Measurements from ENCODE around the gene ZDHHC3.
"Not testable (repeated sequence)": the region's sequence is repeated elsewhere in the genome, so short reads cannot be mapped to it uniquely, and the experiment has no call there.

Gene ZDHHC3

DNA sequence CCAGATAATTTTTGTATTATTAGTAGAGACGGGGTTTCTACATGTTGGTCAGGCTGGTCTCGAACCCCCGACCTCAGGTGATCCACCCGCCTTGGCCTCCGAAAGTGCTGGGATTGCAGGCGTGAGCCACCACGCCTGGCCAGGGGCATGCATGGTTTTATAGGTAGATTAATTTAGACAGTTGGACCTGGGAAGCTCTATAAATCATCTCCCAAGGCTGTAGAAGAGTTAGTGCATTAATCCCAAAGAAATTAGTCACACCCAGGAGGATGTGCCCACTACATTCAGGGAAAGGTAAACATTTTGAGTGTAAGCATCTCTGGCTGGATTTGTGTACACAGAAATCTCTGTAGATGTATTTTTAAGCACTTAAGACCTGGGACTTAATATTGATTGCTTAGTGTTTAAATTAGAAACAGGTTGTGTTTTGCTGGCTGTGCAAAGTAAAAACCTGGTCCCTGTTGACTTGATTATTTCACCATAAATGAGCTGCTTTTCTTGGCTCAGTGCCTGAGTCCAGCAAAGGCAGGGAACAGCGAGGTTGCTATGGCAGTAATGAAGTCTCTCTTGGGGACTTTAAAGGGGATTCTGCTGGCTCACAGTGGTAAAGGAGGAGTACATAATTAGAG is 19.3 kb upstream of the ZDHHC3 start:
- no peak for DNase-seq (ENCODE audit: low spot score)

DNA sequence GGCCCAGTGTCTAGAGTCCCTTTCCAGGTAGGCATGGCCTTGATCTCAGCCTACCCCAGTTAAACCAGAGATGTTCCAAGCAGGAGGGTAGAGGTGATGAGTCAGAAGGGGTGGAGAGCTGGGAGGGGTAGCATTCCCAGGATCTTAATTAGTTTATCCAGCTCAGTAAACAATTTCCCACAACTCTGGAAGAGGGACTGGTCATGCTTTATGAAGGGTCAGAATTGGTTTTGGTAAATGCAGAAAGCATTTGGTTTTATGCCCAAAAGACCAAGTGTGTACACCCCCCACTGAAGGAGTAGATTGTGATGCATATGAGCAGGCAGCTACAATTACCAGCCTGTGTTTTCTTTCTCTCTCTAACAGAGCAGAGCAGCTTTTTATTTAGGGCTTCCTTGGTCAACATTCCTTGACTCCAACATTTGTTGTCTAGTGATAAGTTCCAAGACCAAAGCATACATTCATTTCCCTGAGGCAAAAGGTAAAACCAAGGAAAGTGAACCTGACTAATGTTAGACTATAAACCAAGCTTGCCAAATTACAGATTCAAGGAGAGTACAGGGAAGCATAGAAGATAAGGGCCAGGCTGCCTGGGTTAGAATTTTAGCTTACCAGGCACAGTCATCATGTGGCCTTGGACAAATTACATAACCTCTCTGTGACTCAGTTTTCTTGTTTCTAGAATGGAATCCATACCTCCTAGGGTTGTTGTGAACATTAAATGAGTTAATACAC is 17.7 kb upstream of the ZDHHC3 start:
- no peak for DNase-seq (ENCODE audit: low spot score)

DNA sequence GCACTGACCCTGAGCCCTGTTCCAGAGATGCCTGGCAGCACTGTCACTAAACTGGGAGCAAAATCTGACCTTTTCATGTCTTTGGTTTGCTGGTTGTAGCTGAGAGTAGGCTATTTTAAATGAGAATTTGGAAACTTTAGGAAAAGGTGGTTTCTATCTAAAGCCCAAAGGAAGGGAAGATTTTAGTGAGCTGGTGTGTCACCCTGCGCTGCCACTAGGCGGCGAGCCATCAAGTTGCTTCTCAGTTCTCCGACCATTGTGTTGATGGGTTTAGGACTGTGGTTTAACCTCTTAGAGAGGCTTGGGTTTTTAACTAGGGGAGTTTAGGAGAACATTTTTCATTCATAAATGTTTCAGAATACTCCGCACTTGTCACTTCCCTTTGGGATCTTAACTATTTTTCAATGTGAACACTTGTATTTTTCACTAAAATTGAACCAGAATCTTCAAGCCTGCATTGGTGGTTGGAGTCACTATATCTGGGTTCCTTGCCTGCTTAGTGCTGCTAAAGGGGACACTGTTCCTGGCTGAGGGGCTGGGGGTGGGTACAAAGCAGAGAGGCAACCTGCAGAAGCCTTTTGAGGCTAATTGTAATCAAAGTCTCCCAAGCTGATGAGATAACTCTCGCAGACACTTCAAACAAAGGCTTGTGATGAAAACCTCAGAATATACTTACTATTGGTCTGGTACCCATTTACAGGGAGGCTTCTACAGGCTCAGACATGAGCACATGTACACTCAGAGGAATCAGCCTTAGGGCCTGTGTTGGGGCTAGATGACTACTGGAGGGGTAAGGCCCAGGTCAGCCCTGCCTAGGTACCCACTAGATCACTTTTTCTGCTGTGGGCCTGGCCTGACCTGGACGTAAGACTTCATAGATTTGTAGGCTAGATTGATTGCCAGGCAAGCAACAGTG is 16.8 kb upstream of the ZDHHC3 start:
- no peak for DNase-seq (ENCODE audit: low spot score)

DNA sequence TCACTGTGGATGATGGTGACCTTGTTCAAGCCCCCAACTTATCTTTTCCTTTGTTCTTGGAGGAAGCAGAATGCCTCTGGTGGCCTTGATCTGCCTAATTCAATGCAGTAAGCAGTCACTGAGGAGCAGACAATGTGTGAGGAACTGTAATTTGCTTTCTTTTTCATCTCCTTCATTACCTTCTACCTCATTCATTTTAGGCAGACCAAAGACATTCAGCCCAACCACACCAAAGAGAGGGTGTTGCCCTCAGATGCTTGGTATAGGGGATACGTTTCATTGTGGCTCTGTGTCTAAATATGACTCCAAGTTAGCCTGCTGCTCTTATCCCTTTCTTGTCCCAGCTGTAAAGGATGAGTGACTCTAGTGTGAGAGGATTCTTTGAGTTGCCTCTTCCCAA is 15.4 kb upstream of the ZDHHC3 start:
- no peak for DNase-seq (ENCODE audit: low spot score)

DNA sequence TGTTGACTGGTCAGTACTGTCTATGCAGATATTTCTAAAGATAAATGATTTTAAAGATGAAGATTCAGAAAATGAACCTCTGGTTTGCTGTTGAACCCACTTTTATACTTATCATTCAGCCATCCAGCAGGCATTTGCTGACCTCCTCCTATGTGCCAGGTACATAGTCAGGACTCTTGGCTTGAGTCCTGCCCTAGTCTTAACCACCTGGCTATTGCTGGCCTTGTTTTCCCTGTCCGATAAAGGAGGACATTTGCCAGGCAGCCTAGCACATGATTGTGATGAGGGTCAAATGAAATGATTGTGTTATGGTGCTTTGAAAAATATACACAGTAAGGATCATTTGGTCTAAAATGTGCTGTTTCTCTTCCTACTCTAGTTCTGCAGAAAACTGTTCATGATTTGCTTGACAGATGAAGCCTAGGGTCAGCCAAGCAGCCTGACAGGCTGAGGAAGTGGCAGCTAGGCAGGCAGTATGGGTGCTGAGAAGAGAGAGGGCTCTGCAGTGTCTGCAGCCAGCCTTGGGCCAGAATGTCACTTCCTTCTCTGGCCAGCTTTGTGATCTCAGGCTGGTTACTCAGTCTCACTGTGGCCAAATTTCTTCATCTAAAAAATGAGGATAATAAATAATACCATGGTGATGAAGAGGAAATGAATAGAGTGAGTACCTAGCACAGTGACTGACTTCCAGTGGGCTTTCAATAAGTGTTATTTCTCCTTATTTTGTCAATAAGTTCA is 13.8 kb upstream of the ZDHHC3 start:
- DNase-seq (ENCODE audit: low spot score): peak; percentile 13

DNA sequence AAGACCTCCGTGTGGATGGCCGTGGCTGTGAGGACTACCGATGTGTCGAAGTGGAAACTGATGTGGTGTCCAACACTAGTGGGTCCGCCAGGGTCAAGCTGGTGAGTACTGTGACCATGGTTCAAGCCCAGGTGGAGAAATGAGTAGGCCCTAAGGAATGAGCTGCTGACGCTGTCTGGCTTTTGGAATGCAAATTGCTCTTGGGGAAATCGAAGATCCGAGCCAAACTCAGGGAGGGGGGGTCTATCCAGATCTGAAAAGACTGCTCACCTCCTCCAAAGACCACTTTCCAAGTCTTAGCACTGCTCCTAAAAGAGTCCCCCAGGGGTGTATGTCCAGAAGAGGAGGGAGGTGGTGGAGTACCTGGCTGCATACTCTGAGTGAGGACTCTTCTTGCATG is 13.2 kb upstream of the ZDHHC3 start:
- no peak for DNase-seq (ENCODE audit: low spot score)

DNA sequence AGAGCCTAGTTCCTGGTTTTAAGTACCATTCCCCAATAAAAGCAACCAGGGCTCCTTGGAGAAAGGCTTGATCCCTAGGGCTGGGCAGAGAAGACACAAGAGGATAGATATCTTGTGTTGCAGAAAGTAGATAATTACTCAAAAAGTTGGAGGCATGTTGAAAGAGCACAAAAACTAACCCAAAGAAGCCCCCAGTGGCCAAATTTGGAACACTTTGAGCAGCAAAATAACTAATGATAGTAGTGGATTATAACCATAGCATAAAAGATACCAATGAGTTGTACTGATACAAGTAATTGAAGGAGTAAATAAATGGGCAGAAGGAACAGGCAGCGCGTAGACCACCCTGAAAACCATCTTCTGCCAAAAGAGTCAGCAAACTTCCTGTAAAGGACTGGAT is 12.1 kb upstream of the ZDHHC3 start:
- no peak for DNase-seq (ENCODE audit: low spot score)

DNA sequence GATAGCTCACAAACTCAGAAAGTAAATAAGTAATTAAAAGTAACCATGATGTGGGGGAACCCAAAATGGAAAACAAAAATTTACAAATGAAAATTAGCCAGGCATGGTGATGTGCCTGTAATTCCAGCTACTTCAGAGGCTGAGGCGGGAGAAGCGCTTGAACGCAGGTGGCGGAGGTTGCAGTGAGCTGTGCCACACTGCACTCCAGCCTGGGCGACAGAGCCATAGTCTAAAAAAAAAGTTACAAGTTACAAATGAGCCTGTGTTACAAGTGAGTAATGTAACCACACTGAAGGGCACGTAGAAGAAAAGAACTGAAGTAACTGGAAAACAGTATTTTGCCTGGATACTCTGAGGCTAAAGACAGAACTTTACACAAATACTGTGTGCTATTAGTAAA is 11.4 kb upstream of the ZDHHC3 start:
- DNase-seq (ENCODE audit: low spot score): no peak

DNA sequence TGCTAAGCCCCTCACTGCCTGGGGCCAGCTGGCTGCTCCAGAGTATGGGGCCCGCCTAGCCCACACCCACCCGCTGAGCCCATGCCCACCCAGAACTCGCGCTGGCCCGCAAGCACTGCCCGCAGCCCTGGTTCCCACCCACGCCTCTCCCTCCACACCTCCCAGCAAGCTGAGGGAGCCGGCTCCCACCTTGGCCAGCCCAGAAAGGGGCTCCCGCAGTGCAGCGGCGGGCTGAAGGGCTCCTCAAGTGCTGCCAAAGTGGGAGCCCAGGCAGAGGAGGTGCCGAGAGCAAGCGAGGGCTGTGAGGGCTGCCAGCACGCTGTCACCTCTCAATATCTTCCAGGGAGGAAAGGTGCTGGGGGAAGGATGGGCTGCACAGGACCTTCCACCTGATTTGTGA is 10.4 kb upstream of the ZDHHC3 start:
- DNase-seq (ENCODE audit: low spot score): not testable (repeated sequence)

DNA sequence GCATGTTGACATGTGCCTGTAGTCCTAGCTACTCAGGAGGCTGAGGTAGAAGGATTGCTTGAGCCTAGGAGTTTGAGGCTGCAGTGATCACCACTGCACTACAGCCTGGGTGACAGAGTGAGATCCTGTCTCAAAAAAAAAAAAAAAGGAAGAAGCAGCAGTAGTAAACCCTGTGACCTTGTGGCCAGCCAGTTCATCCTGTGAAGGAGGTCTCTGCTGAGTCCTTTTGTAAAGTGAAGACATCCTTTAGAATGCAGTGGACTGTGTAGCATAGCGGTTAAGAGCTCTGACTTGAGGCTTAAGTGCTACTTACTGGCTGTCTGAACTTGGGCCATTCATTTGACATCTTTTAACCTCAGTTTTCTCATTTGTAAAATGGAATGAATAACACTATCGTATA is 8.4 kb upstream of the ZDHHC3 start:
- DNase-seq (ENCODE audit: low spot score): no peak

DNA sequence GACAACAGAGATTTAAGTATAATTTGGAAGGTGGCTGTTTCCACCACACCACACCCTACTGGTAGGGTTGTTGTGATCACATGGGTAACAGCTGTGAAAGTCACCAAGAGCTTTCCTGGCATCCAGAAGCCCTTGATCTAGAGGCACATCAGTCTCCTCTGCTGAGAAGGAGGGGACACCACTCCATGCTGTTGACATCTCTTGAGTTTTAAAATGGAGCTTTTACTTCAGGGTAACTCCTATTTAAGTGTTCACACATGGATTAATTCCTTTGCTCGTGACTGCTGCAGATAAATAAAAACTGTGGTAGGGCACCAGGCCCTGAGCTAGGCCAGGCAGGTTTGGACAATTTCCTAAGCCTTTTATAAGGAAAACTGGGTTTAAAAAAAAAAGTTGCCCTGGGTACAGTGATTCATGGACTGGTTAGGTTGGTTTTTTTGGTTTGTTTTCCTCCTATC is 7.5 kb upstream of the ZDHHC3 start:
- DNase-seq (ENCODE audit: low spot score): no peak

DNA sequence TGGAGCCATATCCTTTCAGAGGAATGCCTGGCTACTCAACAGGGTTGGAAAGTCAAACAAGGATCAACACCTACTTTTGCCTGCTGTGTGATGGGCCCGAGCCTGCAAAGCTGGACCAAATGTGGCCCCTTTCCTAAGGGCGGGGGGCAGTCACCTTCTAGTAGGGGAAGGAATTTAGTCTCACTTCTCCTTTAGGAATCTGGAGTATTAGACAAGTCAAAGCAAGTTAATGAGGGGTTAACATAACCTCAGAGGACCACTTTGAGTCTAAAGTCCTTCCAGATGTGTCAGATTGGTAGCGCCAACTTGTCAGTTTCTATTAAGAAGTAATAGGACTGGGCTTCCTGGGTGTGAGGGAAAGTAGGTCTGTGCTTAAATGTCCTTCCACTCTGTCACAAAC is 6.8 kb upstream of the ZDHHC3 start:
- DNase-seq (ENCODE audit: low spot score): no peak

DNA sequence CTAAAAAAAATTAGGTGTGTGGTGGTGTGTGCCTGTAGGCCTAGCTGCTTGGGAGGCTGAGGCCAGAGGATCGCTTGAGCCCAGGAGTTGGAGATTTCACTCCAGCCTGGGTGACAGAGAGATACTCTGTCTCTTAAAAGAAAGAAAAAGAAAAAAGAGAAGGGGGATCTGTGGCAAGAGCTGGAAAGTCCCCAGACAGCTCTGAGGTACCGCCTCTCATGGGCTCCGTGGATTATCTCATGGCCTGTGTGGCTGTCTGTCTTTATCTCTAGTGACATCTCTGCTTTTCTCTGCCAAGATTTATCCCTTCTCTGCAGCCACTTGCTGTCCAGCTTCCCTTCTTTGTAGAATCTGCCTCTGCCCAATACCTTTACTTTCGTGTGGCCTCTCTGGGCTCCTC is 5.8 kb upstream of the ZDHHC3 start:
- DNase-seq (ENCODE audit: low spot score): no peak

DNA sequence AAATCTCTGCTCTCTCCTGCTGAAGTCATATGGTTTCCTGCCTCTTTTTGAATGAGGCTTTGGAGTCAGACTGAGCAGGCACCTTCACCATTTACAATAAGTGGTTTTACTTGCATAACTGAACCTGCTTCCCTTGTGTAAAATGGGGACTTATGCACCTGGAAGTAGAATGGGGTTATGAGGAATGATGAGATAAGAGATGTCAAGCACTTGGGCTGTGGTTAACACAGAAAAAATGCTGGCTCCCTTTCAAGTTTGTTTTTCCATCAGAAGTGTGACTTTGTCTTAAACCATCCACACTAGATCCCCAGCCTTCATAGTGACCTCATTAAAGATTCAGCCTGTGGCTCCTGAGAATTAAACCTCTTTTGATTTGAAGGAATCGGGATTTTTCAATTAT is 5.2 kb upstream of the ZDHHC3 start:
- no peak for DNase-seq (ENCODE audit: low spot score)

DNA sequence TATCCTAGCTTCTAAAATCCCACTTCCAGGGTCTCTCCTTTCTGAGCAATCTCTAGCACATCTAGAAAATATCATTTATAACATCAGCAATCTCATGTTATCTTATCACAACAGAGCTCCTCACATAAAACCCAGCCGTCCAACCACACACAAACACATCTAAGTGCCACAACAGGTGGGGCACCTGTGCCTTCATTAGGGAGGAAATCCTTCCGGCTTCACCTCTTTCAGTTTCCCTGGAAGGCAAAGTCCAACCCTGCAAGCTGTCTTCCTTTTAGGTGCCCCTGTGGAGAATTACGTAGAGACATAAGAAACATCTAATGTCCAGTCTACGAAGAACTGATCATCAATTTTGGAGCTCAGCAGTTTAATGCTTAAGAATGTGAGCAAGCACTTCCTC is 1.6 kb downstream of the ZDHHC3 start:
- no peak for DNase-seq (ENCODE audit: low spot score)

DNA sequence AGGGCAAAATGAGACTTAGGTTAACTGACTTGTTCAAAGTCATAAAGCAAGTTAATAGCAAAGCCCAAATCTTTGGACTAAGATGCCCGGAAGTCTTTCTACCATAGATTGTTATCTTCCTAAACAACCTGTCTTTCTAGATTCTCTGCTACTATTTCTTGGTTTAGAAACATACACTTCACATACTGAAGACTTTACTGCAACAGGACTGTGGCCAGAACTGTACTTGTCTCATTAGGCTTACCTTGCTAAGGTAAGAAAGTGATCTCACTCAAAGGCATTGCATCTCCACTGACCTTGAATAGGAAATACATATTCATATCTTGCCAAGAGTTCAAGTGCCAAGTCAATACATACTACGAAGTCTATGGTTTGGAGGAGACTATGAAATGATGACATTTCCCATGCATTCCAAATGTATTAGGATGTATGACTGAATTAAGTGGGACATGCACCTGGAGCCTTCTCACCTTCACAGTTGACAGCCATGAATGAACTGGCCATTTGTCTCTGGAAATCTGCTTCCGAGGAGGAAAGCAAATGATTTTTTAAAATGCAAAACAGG is 5.0 kb downstream of the ZDHHC3 start:
- DNase-seq (ENCODE audit: low spot score): no peak

DNA sequence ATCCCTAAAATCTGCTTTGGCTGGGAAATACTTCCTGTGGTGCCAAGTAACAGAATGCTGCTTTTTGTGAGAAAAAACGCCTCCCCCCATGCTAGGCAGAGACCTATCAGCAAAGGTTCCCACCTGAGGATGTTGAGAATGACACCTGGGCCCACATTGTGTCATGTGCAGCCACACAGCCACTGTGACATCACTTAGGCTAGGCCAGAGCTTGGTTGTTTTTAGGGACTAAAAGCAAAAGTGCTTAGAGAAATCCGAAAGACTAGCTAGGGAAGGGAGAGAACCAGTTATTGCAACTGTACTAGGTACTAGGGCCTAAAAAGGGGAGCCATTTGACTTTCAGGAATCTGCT is 6.2 kb downstream of the ZDHHC3 start:
- no peak for DNase-seq (ENCODE audit: low spot score)

DNA sequence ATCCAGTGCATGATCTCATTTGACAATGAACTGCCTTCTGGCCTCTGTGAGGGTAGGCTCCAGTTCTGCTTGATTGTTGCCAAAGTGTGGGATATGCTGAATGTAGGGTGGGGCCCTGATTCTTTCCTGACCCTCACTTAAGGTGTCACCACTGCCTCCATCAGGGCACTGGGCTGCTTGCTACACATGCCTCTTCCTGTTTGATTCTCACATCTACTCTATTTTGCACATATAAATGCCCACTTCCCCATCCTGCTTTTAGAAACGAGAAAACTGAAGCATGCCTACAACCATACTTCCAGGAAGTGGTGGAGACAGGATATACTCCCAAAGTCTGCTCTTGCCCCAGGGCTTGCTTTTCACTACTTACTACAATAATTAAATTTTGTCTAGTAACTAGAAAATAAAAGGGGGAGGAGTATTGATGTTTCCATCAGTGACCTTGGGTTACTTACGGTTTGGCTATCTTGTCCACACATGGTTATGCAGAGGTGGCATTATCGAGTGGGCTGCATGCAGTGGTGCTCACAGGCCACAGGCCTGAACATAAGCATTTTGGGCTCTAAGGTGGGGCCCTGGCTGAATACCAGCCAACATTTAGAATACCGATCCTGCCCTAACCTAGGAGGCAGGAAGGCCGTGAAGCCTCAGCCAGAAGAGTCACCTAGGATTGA is 6.7 kb downstream of the ZDHHC3 start:
- peak; percentile 13 for DNase-seq (ENCODE audit: low spot score)

DNA sequence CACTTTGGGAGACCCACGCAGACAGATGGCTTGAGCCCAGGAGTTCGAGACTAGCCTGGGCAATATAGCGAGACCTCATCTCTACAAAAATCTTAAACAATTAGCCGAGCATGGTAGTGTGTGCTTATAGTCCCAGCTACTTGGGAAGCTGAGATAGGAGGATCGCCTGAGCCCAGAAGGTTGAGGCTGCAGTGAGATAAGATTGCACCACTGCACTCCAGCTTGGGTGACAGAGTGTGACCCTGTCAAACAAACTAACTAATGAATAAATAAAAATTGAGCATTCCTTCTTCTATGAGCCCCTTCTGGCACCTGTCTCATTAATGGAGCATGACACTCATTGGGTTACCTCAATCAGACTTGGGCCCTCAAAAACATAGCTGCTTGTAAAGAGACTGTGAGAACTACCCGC is 7.5 kb downstream of the ZDHHC3 start:
- DNase-seq (ENCODE audit: low spot score): no peak

DNA sequence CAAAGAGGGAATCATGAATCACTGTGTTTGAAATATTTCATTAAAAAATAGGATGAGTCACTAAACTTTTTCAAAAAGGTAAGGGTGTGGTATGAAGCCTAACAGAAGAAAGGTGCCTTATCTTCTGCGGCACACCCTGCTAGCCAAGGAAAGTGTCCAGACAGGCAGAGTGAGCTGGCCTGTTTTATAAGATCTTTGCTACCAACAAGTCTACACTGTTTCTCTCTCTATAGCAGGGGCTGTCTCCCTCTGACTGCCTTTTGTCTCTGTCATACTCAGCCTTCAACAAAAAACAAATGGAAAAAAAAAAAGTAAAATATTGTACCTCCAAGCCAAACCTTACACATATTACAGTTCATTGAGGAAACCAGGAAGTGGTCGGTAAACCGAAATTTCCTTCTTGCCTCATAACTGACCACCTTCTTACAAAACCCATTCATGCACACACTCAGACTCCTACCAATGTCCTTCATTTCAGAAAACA is 9.1 kb downstream of the ZDHHC3 start:
- DNase-seq (ENCODE audit: low spot score): no peak

DNA sequence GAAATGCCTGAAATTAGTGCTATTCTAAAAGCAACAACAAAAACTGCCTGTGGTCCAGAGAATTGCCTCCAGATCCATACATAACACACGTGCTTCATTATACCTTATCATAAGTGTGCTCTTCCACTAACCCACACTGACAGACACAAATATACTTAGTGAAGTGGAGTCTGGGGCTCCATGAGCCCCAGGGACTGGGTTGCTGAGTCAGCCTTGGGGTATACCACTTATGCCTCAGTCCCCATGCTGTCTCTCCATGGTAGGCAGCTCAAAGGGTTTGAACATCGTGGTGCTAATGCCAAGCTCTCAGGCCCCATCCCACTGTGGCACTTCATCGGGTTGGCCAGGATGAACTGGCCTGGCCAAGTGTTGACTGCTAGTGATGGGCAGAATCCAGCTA is 10.8 kb downstream of the ZDHHC3 start:
- DNase-seq (ENCODE audit: low spot score): no peak

Data from globus pallidus (tissue), 1 donor.